Fibroblast of lung (primary cell): ENCODE measurements around the gene SSTR1. TPM values are rescaled to one million over a fixed set of nuclear protein-coding genes. Genes with fewer than 3 reads are reported as not detected.
A peak's percentile ranks its signal among the peaks of the same experiment; 100 is the strongest.

ENCODE experiments used
- DNase-seq, 2 donors: peaks; one replicate each; pipeline versions ENCODE4 v3.0.0 to v3.0.0-alpha.2; 2010; ENCODE audit warnings: low read depth in 2 of 2
- H2AFZ ChIP-seq: 2 replicates; pipeline ENCODE4 v1.5.1; 2012; ENCODE audit warnings: low read length, control low read depth, inconsistent platforms
- H3K27ac ChIP-seq: 2 replicates; pipeline ENCODE4 v1.5.1; 2011; ENCODE audit warnings: low read length, control low read depth; ENCODE audit not compliant: insufficient read depth
- H3K27me3 ChIP-seq: 2 replicates; pipeline ENCODE4 v1.5.1; 2011; ENCODE audit warnings: mild to moderate bottlenecking, low read length; ENCODE audit not compliant: control insufficient read depth, insufficient read depth
- H3K36me3 ChIP-seq: 2 replicates; pipeline ENCODE4 v1.5.1; 2011; ENCODE audit warnings: low read length; ENCODE audit not compliant: control insufficient read depth, insufficient read depth
- H3K4me1 ChIP-seq: 2 replicates; pipeline ENCODE4 v1.5.1; 2011; ENCODE audit warnings: low read length; ENCODE audit not compliant: control insufficient read depth, insufficient read depth; ENCODE audit errors: extremely low read depth
- H3K4me2 ChIP-seq: 2 replicates; pipeline ENCODE4 v1.5.1; 2011; ENCODE audit warnings: low read length, control low read depth; ENCODE audit not compliant: insufficient read depth; ENCODE audit errors: extremely low read depth
- H3K4me3 ChIP-seq, 4 experiments: fragments of 200-600 bp in 1 of 4; sonication (generic) in 1 of 4; replicated peaks in 1 of 4; 2 replicates each; pipeline ENCODE4 v1.5.1; 2011 to 2016; ENCODE audit warnings: low read length in 4 of 4, low read depth in 3 of 4, mild to moderate bottlenecking in 3 of 4, control low read depth in 2 of 4, inconsistent platforms in 1 of 4, mixed read lengths in 1 of 4; ENCODE audit not compliant: insufficient read depth in 1 of 4; ENCODE audit errors: control extremely low read depth in 1 of 4
- H3K79me2 ChIP-seq: 2 replicates; pipeline ENCODE4 v1.5.1; 2012; ENCODE audit warnings: mild to moderate bottlenecking, low read length, inconsistent platforms; ENCODE audit not compliant: control insufficient read depth, insufficient read depth
- H3K9ac ChIP-seq: 2 replicates; pipeline ENCODE4 v1.5.1; 2011; ENCODE audit warnings: mild to moderate bottlenecking, low read length, control low read depth; ENCODE audit not compliant: insufficient read depth
- H3K9me3 ChIP-seq: 2 replicates; pipeline ENCODE4 v1.5.1; 2012; ENCODE audit warnings: low read depth, low read length; ENCODE audit not compliant: control insufficient read depth, insufficient read depth
- H4K20me1 ChIP-seq: 2 replicates; pipeline ENCODE4 v1.5.1; 2011; ENCODE audit warnings: low read length; ENCODE audit not compliant: control insufficient read depth, insufficient read depth; ENCODE audit errors: extremely low read depth
- EZH2 ChIP-seq: IDR thresholded peaks from 2 replicates; pipeline ENCODE4 v1.5.1; 2012; ENCODE audit warnings: low read length, control low read depth, mild to moderate bottlenecking; ENCODE audit errors: missing control alignments
- polyA plus RNA-seq, 2 donors: library from polyadenylated mRNA; depleted of rRNA in 1 of 2; stranded (reverse) in 1 of 2; unstranded in 1 of 2; fragments of >200 nt; gene quantifications; 2 replicates each; pipeline ENCODE4 v1.2.1, GENCODE V29; 2011 to 2012; ENCODE audit warnings: missing spikeins in 1 of 2
- total RNA-seq: library from RNA; depleted of rRNA; stranded (reverse); fragments of >200 nt; gene quantifications from 2 replicates; pipeline ENCODE4 v1.2.1, GENCODE V29; 2014
- TF ChIP-seq, protein P1 (sequence below), 2 donors: IDR thresholded peaks in 1 of 2; conservative IDR thresholded peaks in 1 of 2; 1 replicate in 1 of 2; 2 replicates in 1 of 2; pipeline ENCODE4 v1.5.1; 2011 to 2012; ENCODE audit warnings: low read length in 2 of 2, control low read depth in 1 of 2, inconsistent platforms in 1 of 2, low read depth in 1 of 2, mild to moderate bottlenecking in 1 of 2

The SSTR1 gene
- total and polyA plus RNA-seq, 2 donors (not counting 1 experiment from before 2014, with no cell fraction given), result 3.0 to 7.8 TPM

GRCh38 chr14:38252066-38252710, 44.5 kb downstream of the SSTR1 start:
- Histone ChIP-seq H3K9ac (no peak overlapping the region), H3K9me3 (no peaks in the 10 kb centered on the region), H3K27me3 (no peaks in the 10 kb centered on the region), H3K4me1 (no peaks in the 10 kb centered on the region), H3K4me2 (peak overlapping the region; percentile 42), H3K27ac (no peak overlapping the region), H3K4me3 (peak overlapping the region in 2 of 4 experiments; percentile 43 to 55), H4K20me1 (no peaks in the 10 kb centered on the region), H3K36me3 (no peaks in the 10 kb centered on the region), H2AFZ (no peak overlapping the region), H3K79me2 (no peaks in the 10 kb centered on the region)
- TF ChIP-seq, protein P1, sequence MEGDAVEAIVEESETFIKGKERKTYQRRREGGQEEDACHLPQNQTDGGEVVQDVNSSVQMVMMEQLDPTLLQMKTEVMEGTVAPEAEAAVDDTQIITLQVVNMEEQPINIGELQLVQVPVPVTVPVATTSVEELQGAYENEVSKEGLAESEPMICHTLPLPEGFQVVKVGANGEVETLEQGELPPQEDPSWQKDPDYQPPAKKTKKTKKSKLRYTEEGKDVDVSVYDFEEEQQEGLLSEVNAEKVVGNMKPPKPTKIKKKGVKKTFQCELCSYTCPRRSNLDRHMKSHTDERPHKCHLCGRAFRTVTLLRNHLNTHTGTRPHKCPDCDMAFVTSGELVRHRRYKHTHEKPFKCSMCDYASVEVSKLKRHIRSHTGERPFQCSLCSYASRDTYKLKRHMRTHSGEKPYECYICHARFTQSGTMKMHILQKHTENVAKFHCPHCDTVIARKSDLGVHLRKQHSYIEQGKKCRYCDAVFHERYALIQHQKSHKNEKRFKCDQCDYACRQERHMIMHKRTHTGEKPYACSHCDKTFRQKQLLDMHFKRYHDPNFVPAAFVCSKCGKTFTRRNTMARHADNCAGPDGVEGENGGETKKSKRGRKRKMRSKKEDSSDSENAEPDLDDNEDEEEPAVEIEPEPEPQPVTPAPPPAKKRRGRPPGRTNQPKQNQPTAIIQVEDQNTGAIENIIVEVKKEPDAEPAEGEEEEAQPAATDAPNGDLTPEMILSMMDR (conservative IDR thresholded peaks at IDR 0.05 in 1 of 2, IDR thresholded peaks at IDR 0.05 in 1 of 2; ENCODE audit: low read depth in 1 of 2, low read length in 2 of 2), result no peak
- no peak for TF ChIP-seq EZH2
- peak in 1 of 2 donors; percentile 34 for DNase-seq

- H2AFZ ChIP-seq, result peak overlapping the region; percentile 2
- no peaks in the 10 kb centered on the region for H3K79me2 ChIP-seq
- TF ChIP-seq, protein P1 (conservative IDR thresholded peaks at IDR 0.05 in 1 of 2, IDR thresholded peaks at IDR 0.05 in 1 of 2; ENCODE audit: low read depth in 1 of 2, low read length in 2 of 2), result no peak
- TF ChIP-seq EZH2, result no peak
Measured at GRCh38 chr14:38253676-38254075, 46.0 kb downstream of the SSTR1 start.

GRCh38 chr14:38254571-38255407, 47.1 kb downstream of the SSTR1 start:
- H3K4me2 ChIP-seq, result peak overlapping the region; percentile 64
- TF ChIP-seq EZH2, result no peak
- TF ChIP-seq, protein P1 (conservative IDR thresholded peaks at IDR 0.05 in 1 of 2, IDR thresholded peaks at IDR 0.05 in 1 of 2; ENCODE audit: low read depth in 1 of 2, low read length in 2 of 2), result no peak
- H3K79me2 ChIP-seq, result no peaks in the 10 kb centered on the region
- peak overlapping the region; percentile 55 for H3K27ac ChIP-seq
- H3K9me3 ChIP-seq, result no peaks in the 10 kb centered on the region
- peak; percentile 36 to 40 for DNase-seq
- peaks cover 3% of the 10 kb centered on the region for H3K4me1 ChIP-seq
- no peak overlapping the region for H3K9ac ChIP-seq
- H4K20me1 ChIP-seq, result no peaks in the 10 kb centered on the region
- H3K36me3 ChIP-seq, result no peaks in the 10 kb centered on the region
- H3K4me3 ChIP-seq, result peak overlapping the region; percentile 38 to 55 (median 49)
- peak overlapping the region; percentile 40 for H2AFZ ChIP-seq
- no peaks in the 10 kb centered on the region for H3K27me3 ChIP-seq

More at GRCh38 chr14:38253676-38254075, 46.0 kb downstream of the SSTR1 start:
- Histone ChIP-seq H3K4me2 (peak overlapping the region; percentile 58), H4K20me1 (no peaks in the 10 kb centered on the region), H3K27me3 (no peaks in the 10 kb centered on the region), H3K27ac (no peak overlapping the region), H3K36me3 (no peaks in the 10 kb centered on the region), H3K9me3 (no peaks in the 10 kb centered on the region), H3K4me1 (peaks cover 3% of the 10 kb centered on the region), H3K9ac (no peak overlapping the region), H3K4me3 (peak overlapping the region; percentile 6 to 55 (median 38))
- peak in 1 of 2 donors; percentile 57 for DNase-seq
